K562 (cell line): Measurements from ENCODE around the gene NOPCHAP1. TPM values are rescaled to one million over a fixed set of nuclear protein-coding genes. Genes with fewer than 3 reads are reported as not detected.

Source experiments
- ATAC-seq: fragments of 200-7000 bp; cut with Tn5 transposase; 3 replicates; pipeline ENCODE4 v1.9.1; 2020; ENCODE audit warnings: moderate library complexity
- BruUV-seq: library from RNA; stranded (reverse); fragments of 400-500 nt; replicated peaks from 2 replicates; lab custom pipeline; 2021; lab: Mats Ljungman, UMichigan
- CTCF ChIA-PET: fragments of 300-600 bp; formaldehyde crosslinking; extraction: SDS; loops from one replicate; lab custom pipeline; 2021; ENCODE audit warnings: low intra/inter-chr PET ratio; lab: Yijun Ruan, JAX
- POLR2A ChIA-PET: fragments of 300-600, 350-650 bp; sonication (Branson Sonifier 250); formaldehyde crosslinking; extraction: SDS; loops from one replicate; lab custom pipeline; 2021; ENCODE audit warnings: antibody characterized with exemption, inconsistent platforms; lab: Yijun Ruan, JAX
- DNase-seq, 4 experiments: peaks; one replicate each; pipeline versions ENCODE4 v3.0.0 to v3.0.0-alpha.2; 2011 to 2018; ENCODE audit warnings: low spot score in 3 of 4, mixed read lengths in 3 of 4; ENCODE audit errors: extremely low read depth in 1 of 4
- FAIRE-seq: peaks from 2 replicates; lab custom pipeline; 2011; peaks lifted over from hg19 to GRCh38; lab: Jason Lieb, UNC
- H2AFZ ChIP-seq: 2 replicates; pipeline ENCODE4 v1.6.0; 2011; ENCODE audit warnings: low read depth, low read length, control low read depth, inconsistent platforms
- H3K27ac ChIP-seq: fragments of 200-600 bp; 3 replicates; pipeline ENCODE4 v1.8.0; 2011; ENCODE audit warnings: low read depth, mild to moderate bottlenecking, control low read depth, inconsistent platforms, low read length, moderate library complexity, mixed read lengths; ENCODE audit errors: extremely low read depth
- H3K27me3 ChIP-seq, 2 experiments: fragments of 300-600 bp in 1 of 2; 2 replicates in 1 of 2; 3 replicates in 1 of 2; pipeline versions ENCODE4 v1.6.0 to v1.8.0; 2011; ENCODE audit warnings: inconsistent platforms in 2 of 2, low read length in 2 of 2, mild to moderate bottlenecking in 1 of 2, mixed read lengths in 1 of 2, moderate library complexity in 1 of 2; ENCODE audit not compliant: control insufficient read depth in 2 of 2, insufficient read depth in 2 of 2
- H3K36me3 ChIP-seq: fragments of 300-600 bp; 3 replicates; pipeline ENCODE4 v1.8.0; 2011; ENCODE audit warnings: mild to moderate bottlenecking, low read length, inconsistent platforms; ENCODE audit not compliant: control insufficient read depth, insufficient read depth
- H3K4me1 ChIP-seq, 2 experiments: fragments of 200-600 bp in 1 of 2; replicated peaks in 1 of 2; 2 replicates in 1 of 2; 3 replicates in 1 of 2; pipeline versions ENCODE4 v1.5.1 to v1.8.0; 2011; ENCODE audit warnings: inconsistent platforms in 2 of 2, low read length in 2 of 2, mild to moderate bottlenecking in 1 of 2, mixed read lengths in 1 of 2, moderate library complexity in 1 of 2; ENCODE audit not compliant: control insufficient read depth in 2 of 2, insufficient read depth in 2 of 2
- H3K4me2 ChIP-seq: 2 replicates; pipeline ENCODE4 v1.6.1; 2011; ENCODE audit warnings: low read length, control low read depth, inconsistent platforms, mixed read lengths; ENCODE audit not compliant: insufficient read depth
- H3K4me3 ChIP-seq: fragments of 200-600 bp; sonication (generic), shearing (Covaris generic); 2 replicates; pipeline ENCODE4 v1.5.1; 2016; ENCODE audit warnings: control low read depth, inconsistent platforms
- H3K79me2 ChIP-seq: fragments of 200-600 bp; 3 replicates; pipeline ENCODE4 v1.8.0; 2011; ENCODE audit warnings: low read length, inconsistent platforms; ENCODE audit not compliant: control insufficient read depth, insufficient read depth
- H3K9ac ChIP-seq, 2 experiments: 2 replicates each; pipeline versions ENCODE4 v1.6.0 to v1.6.1; 2011; ENCODE audit warnings: low read depth in 2 of 2, low read length in 2 of 2, control low read depth in 1 of 2, inconsistent platforms in 1 of 2, mild to moderate bottlenecking in 1 of 2, mixed read lengths in 1 of 2; ENCODE audit not compliant: insufficient read depth in 1 of 2
- H3K9me1 ChIP-seq: one replicate; pipeline ENCODE4 v1.6.0; 2011; ENCODE audit warnings: inconsistent platforms, mild to moderate bottlenecking, low read length, moderate library complexity; ENCODE audit not compliant: control insufficient read depth, insufficient read depth
- H3K9me3 ChIP-seq: replicated peaks from 2 replicates; pipeline ENCODE4 v1.5.1; 2011; ENCODE audit warnings: low read depth, low read length, inconsistent platforms; ENCODE audit not compliant: control insufficient read depth, insufficient read depth
- H4K20me1 ChIP-seq: replicated peaks from 2 replicates; pipeline ENCODE4 v1.6.1; 2011; ENCODE audit warnings: low read length, inconsistent platforms, mixed read lengths; ENCODE audit not compliant: control insufficient read depth, insufficient read depth
- ARHGAP35 ChIP-seq: fragments of 450-650 bp; IDR thresholded peaks from 2 replicates; pipeline ENCODE4 v1.6.1; 2018; ENCODE audit not compliant: partially characterized antibody
- CHD1 ChIP-seq: fragments of 200-600 bp; sonication (generic); IDR thresholded peaks from one replicate; pipeline ENCODE4 v1.6.1; 2012; ENCODE audit warnings: mild to moderate bottlenecking, moderate library complexity, low read length, inconsistent platforms
- CHD2 ChIP-seq: IDR thresholded peaks from 2 replicates; pipeline ENCODE4 v1.6.1; 2011; ENCODE audit warnings: low read depth, low read length
- E4F1 ChIP-seq: fragments of 250-450 bp; sonication (Bioruptor Pico); IDR thresholded peaks from 2 replicates; pipeline ENCODE4 v1.5.0; 2021; ENCODE audit warnings: mild to moderate bottlenecking, borderline replicate concordance
- ELF2 ChIP-seq: fragments of 250-450 bp; sonication (Bioruptor Pico); IDR thresholded peaks from 2 replicates; pipeline ENCODE4 v1.5.0; 2021; ENCODE audit warnings: mild to moderate bottlenecking
- ETV6 ChIP-seq, 3 experiments: fragments of 150-350 bp in 1 of 3; sonication (generic) in 1 of 3; formaldehyde crosslinking in 1 of 3; IDR thresholded peaks; 2 replicates each; pipeline versions ENCODE4 v1.6.1 to v1.8.0; 2014 to 2022; ENCODE audit warnings: borderline replicate concordance in 2 of 3, low read depth in 2 of 3, antibody characterized with exemption in 1 of 3, low read length in 1 of 3, mild to moderate bottlenecking in 1 of 3, missing genetic modification reagents in 1 of 3
- FOXJ3 ChIP-seq: sonication (generic); formaldehyde crosslinking; IDR thresholded peaks from 2 replicates; pipeline ENCODE4 v1.4.0; 2020; ENCODE audit warnings: mild to moderate bottlenecking, missing genetic modification reagents
- HDAC3 ChIP-seq: fragments of 450-650 bp; IDR thresholded peaks from 2 replicates; pipeline ENCODE4 v1.6.1; 2018; ENCODE audit warnings: borderline replicate concordance, mild to moderate bottlenecking, moderate library complexity; ENCODE audit not compliant: partially characterized antibody
- L3MBTL2 ChIP-seq: fragments of 450-650 bp; IDR thresholded peaks from 2 replicates; pipeline ENCODE4 v1.6.1; 2016; ENCODE audit warnings: mild to moderate bottlenecking, moderate library complexity
- MEIS2 ChIP-seq: fragments of 450-650 bp; IDR thresholded peaks from 2 replicates; pipeline ENCODE4 v1.6.1; 2014; ENCODE audit warnings: mild to moderate bottlenecking; ENCODE audit not compliant: partially characterized antibody
- MYC ChIP-seq, 2 experiments: fragments of 250-450 bp in 1 of 2; sonication (Bioruptor Pico) in 1 of 2; IDR thresholded peaks; 2 replicates each; pipeline versions ENCODE4 v1.5.1 to v1.6.1; 2012 to 2021; ENCODE audit warnings: low read depth in 2 of 2, borderline replicate concordance in 1 of 2, improper control_type of control experiment in 1 of 2, low read length in 1 of 2, mild to moderate bottlenecking in 1 of 2, moderate library complexity in 1 of 2
- NR3C1 ChIP-seq: sonication (generic); formaldehyde crosslinking; IDR thresholded peaks from 2 replicates; pipeline ENCODE4 v1.8.1; 2022; ENCODE audit warnings: missing genetic modification reagents
- PML ChIP-seq: IDR thresholded peaks from 2 replicates; pipeline ENCODE4 v1.6.1; 2012; ENCODE audit warnings: low read length, inconsistent platforms
- SMAD3 ChIP-seq: fragments of 450-650 bp; formaldehyde crosslinking; conservative IDR thresholded peaks from 2 replicates; pipeline ENCODE4 v1.4.0; 2020; ENCODE audit warnings: mild to moderate bottlenecking
- SRF ChIP-seq, 2 experiments: fragments of 250-450, 450-650 bp in 1 of 2; sonication (Bioruptor Pico) in 1 of 2; sonication (generic) in 1 of 2; formaldehyde crosslinking; IDR thresholded peaks; 2 replicates each; pipeline versions ENCODE4 v1.5.0 to v1.5.1; 2020 to 2022; ENCODE audit warnings: mild to moderate bottlenecking in 1 of 2, missing genetic modification reagents in 1 of 2
- XRCC5 ChIP-seq: fragments of 200-400 bp; formaldehyde crosslinking; IDR thresholded peaks from 2 replicates; pipeline ENCODE4 v1.6.1; 2017; ENCODE audit warnings: low read depth, mild to moderate bottlenecking, low read length
- ZBTB9 ChIP-seq: fragments of 450-650 bp; formaldehyde crosslinking; IDR thresholded peaks from 2 replicates; pipeline ENCODE4 v1.4.0; 2020; ENCODE audit warnings: mild to moderate bottlenecking, moderate library complexity
- ZFP30 ChIP-seq: fragments of 250-450 bp; sonication (Bioruptor Pico); IDR thresholded peaks from 2 replicates; pipeline ENCODE4 v1.8.0; 2022; ENCODE audit warnings: moderate library complexity, mild to moderate bottlenecking, inconsistent platforms, borderline replicate concordance
- ZNF79 ChIP-seq: fragments of 250-450 bp; sonication (Bioruptor Pico); IDR thresholded peaks from 2 replicates; pipeline ENCODE4 v1.4.0; 2020; ENCODE audit warnings: low read depth, mild to moderate bottlenecking, moderate library complexity
- WGBS: fragments of 100-300 bp; shearing (Covaris generic); methylation state at CpG from one replicate; pipeline ENCODE4 v1.1.6; 2016; ENCODE audit warnings: low coverage, mixed read lengths; ENCODE audit not compliant: insufficient coverage; ENCODE audit errors: missing lambda C conversion rate; 5-methylcytosine and 5-hydroxymethylcytosine counted together
- in situ Hi-C: fragments of 300-500 bp; cut with MboI; formaldehyde crosslinking; loops from 4 replicates; pipeline ENCODE4 v1.15.0; 2018; ENCODE audit warnings: inconsistent platforms, mixed read lengths
- intact Hi-C: fragments of 100-400 bp; cut with micrococcal nuclease; formaldehyde crosslinking; loops from 2 replicates; pipeline ENCODE4 v1.14.2; 2022
- polyA plus RNA-seq, 8 experiments: library from polyadenylated mRNA; depleted of rRNA in 4 of 8; stranded (reverse) in 5 of 8; unstranded in 3 of 8; fragments of >200 nt; fragmentation: Nextera tagmentation in 2 of 8; fragmentation: Illumina TruSeq in 1 of 8; extraction: Ambion mirVana in 2 of 8; extraction: Trizol in 1 of 8; gene quantifications; 2 replicates each; pipeline versions ENCODE4 v1.2.1 to v1.2.3, GENCODE V29; 2011 to 2014; ENCODE audit warnings: inconsistent platforms in 1 of 8, missing spikeins in 1 of 8
- total RNA-seq, 7 experiments: library from RNA; depleted of rRNA in 6 of 7; stranded (reverse); fragments of >200 nt in 6 of 7; fragmentation: Illumina TruSeq in 2 of 7; extraction: Trizol in 2 of 7; gene quantifications; 2 replicates each; pipeline versions ENCODE4 v1.2.1 to v1.2.3, GENCODE V29; 2011 to 2021; ENCODE audit warnings: low replicate concordance in 1 of 7

NOPCHAP1 gene
- total and polyA plus RNA-seq, 9 of the 15 experiments (the other 6 are each of a cell fraction or from before 2014, with no cell fraction given), result 19.4 to 108 (median 33.4) TPM

- H3K27me3 ChIP-seq, result no peaks in the 10 kb centered on the region
- TF ChIP-seq ZNF79 (CRISPR knock-in tag) (no peak), PML (no peak), MEIS2 (no peak), FOXJ3 (CRISPR knock-in tag) (no peak), SRF (CRISPR knock-in tag; IDR thresholded peaks at IDR 0.05) (no peak), CHD1 (no peak), CHD2 (no peak), L3MBTL2 (no peak), E4F1 (CRISPR knock-in tag) (no peak), ARHGAP35 (no peak), NR3C1 (CRISPR knock-in tag) (no peak), ZFP30 (no peak), HDAC3 (no peak), ETV6 (IDR thresholded peaks at IDR 0.05; ENCODE audit: borderline replicate concordance in 1 of 2, low read depth in 2 of 2, low read length in 1 of 2) (no peak), ETV6 (CRISPR knock-in tag; IDR thresholded peaks at IDR 0.05; ENCODE audit: borderline replicate concordance) (no peak), ELF2 (CRISPR knock-in tag) (no peak), MYC (IDR thresholded peaks at IDR 0.05; ENCODE audit: low read depth, low read length) (no peak), MYC (CRISPR knock-in tag; IDR thresholded peaks at IDR 0.05; ENCODE audit: borderline replicate concordance, low read depth) (no peak), XRCC5 (no peak), ZBTB9 (CRISPR knock-in tag) (no peak), SMAD3 (no peak)
- H4K20me1 ChIP-seq, result no peaks in the 10 kb centered on the region
- H3K4me3 ChIP-seq, result no peak overlapping the region
- H3K4me2 ChIP-seq, result no peak overlapping the region
- 89% methylated on average over 4 of the region's 4 CpGs for WGBS
- H2AFZ ChIP-seq, result no peak overlapping the region
- peaks cover 77% of the 10 kb centered on the region for H3K36me3 ChIP-seq
- no peak overlapping the region for H3K27ac ChIP-seq
- ChIA-PET POLR2A (no interaction called here), CTCF (no interaction called here)
- H3K79me2 ChIP-seq, result peaks cover 45% of the 10 kb centered on the region
- ATAC-seq (no peak), FAIRE-seq (no peak), DNase-seq (no peak)
- H3K4me1 ChIP-seq, result peaks cover 0 to 10% of the 10 kb centered on the region in 2 experiments; a peak in 2 of 5 replicates
- H3K9me3 ChIP-seq, result no peaks in the 10 kb centered on the region
- intact Hi-C loops, result no loop called here
- in situ Hi-C loops, result no loop called here
- H3K9ac ChIP-seq, result no peak overlapping the region
- no peaks in the 10 kb centered on the region for H3K9me1 ChIP-seq
- no TSS peak for BruUV-seq
Measured at GRCh38 chr12:104990950-104991349, 4.8 kb downstream of the NOPCHAP1 start.
